HFF-Myc (cell line): ENCODE data around the gene TEN1.

Experiments used
- DNase-seq: peaks from one replicate; pipeline ENCODE4 v3.0.0-alpha.2; 2011; ENCODE audit warnings: low read depth; ENCODE audit errors: extremely low read depth
- H3K4me3 ChIP-seq: replicated peaks from 2 replicates; pipeline ENCODE4 v1.5.1; 2011; ENCODE audit warnings: low read depth, mild to moderate bottlenecking, control low read depth, low read length
- TF ChIP-seq, protein P1 (sequence below): IDR thresholded peaks from 2 replicates; pipeline ENCODE4 v1.5.1; 2012; ENCODE audit warnings: mild to moderate bottlenecking, low read depth, low read length, control low read depth; ENCODE audit errors: missing control alignments

The TEN1 gene

DNA sequence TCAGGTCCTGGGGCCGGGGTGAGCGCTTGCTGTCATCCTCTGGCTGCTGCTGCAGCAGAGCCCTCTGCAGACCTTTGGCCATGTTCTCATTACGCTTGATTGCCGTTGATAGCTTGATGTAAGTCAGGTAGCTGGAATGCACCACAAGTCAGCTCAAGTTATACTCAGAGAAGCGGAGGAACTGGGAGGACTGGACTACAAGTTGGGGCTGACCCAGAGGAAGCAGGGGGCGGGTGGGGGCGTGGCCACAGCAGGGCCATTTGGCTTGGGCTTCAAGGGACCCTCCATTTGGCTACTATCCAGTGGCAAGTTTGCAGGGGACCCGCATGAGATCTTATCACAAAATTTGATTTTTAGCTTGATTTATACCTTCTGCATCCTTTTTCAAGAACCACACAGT is 67.0 kb downstream of the TEN1 start:
- DNase-seq = no peak
- TF ChIP-seq, protein P1, sequence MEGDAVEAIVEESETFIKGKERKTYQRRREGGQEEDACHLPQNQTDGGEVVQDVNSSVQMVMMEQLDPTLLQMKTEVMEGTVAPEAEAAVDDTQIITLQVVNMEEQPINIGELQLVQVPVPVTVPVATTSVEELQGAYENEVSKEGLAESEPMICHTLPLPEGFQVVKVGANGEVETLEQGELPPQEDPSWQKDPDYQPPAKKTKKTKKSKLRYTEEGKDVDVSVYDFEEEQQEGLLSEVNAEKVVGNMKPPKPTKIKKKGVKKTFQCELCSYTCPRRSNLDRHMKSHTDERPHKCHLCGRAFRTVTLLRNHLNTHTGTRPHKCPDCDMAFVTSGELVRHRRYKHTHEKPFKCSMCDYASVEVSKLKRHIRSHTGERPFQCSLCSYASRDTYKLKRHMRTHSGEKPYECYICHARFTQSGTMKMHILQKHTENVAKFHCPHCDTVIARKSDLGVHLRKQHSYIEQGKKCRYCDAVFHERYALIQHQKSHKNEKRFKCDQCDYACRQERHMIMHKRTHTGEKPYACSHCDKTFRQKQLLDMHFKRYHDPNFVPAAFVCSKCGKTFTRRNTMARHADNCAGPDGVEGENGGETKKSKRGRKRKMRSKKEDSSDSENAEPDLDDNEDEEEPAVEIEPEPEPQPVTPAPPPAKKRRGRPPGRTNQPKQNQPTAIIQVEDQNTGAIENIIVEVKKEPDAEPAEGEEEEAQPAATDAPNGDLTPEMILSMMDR = no peak

DNA sequence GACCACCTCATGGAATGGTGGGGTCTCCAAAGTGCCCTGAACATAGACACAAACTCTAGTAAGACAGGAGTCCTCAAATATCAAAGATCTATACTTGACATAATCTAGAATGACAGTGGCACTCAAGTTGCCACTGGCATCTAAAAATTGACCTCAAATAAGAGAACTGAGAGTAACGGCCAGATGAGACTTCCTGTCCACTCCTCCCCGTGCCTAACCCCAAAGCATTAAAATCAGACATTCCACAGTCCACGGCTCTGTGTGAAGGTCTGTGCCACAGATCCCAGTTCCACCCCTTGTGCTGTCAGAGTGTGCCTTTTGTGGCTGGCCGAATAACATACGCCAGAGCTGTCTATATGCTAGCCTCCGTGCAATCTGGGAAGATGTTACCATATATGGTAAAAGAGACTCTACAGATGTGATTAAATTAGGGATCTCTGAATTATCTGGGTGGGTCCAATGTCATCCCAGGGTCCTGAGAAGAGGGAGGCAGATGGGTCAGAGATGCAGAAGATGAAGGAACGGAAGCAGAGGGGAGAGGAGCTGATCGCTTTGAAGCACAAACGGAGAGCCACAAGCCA is 69.1 kb downstream of the TEN1 start:
- TF ChIP-seq, protein P1 = no peak
- H3K4me3 ChIP-seq = no peak overlapping the region
- DNase-seq = no peak

More for the DNA sequence above, 67.0 kb downstream of the TEN1 start:
- H3K4me3 ChIP-seq = no peak overlapping the region

DNA sequence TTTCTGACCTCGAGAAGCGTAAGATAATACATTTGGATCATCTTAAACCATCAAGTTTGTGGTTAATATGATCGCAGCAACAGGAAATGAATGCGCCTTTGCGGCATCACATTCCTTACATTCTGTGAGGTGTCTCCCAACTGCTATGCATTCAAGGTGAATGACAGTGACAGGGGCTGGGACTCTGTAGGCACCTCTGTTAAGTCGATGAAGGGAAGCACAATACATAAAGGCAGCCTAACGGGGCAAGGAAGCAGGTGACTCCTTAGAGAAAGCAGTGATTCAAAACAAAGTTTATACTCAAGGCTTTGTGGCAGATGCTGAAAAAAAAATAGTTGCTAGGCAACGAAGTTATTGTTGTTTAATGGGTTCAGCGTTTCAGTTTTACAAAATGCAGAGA is 69.7 kb downstream of the TEN1 start:
- no peak for DNase-seq

DNA sequence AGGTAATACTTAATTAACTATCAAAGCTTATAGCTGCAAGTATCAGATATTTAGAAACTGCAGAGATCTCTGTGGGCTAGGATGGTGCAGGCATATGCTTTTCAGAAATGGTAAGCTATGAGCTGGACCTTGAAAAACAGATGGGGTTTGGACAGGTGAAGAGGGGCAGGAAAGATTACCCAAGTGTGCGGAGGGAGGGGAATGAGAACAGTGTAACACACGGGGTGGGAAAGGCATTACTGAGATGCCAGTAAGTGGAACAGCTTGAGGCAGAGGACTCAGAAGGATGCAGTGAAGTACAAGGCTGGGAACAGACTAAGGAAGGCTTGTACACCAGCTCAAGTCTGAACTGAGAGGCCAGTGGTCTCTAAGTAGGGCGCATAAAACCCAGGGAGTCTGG is 70.2 kb downstream of the TEN1 start:
- no peak overlapping the region for H3K4me3 ChIP-seq
- DNase-seq = no peak
- TF ChIP-seq, protein P1 = no peak

More for the DNA sequence above, 69.7 kb downstream of the TEN1 start:
- no peak overlapping the region for H3K4me3 ChIP-seq
- TF ChIP-seq, protein P1 = no peak

DNA sequence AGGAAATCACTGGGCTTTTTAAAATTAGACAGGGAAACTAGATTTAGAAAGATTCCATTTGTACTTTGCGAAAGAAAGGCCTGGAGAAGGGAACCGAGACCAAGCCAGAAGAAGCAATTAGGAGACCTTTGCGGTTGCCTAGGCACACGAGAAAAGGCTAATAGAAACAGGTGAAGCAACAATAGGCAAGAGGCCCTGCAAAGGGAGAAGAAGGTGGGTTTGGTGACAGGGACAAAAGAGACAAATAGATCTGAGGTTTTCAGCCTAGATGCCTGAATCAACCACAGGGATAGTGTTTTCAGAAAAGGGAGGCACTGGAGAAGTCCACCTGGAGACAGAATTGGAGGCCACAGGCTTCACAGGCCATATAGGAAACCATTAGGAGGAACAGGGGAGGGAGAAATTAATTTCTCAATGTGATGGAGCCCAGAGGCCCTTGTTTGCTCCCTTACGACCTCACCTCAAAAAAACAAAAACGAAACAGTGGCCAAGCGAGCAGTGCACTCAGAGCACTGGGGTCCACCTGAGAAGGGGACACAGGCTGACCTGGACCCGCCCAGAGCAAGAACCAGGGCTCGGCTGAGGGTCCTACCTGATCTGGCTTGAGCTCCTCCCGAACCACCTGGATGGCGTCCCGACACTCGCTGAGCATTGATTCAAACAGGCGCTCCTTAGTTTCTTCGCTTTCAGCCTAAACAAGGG is 70.9 kb downstream of the TEN1 start:
- DNase-seq = no peak
- no peak overlapping the region for H3K4me3 ChIP-seq
- TF ChIP-seq, protein P1 = no peak
